Stimulated activated CD8-positive, alpha-beta memory T cell treated with anti-CD3 and anti-CD28 coated beads, Interleukin-7, amount 100 ng/mL, for 4 hours (primary cell): ENCODE results near the gene SRCAP.
A peak's percentile ranks its signal among the peaks of the same experiment; 100 is the strongest.

Source experiments
- DNase-seq, 2 donors: peaks; one replicate each; pipeline ENCODE4 v3.0.0-alpha.2; 2020; ENCODE audit warnings: low read depth in 2 of 2

The SRCAP gene

GRCh38 chr16:30757316-30757715 is 58.3 kb downstream of the SRCAP start:
- no peak for DNase-seq

GRCh38 chr16:30758988-30759491 is 60.1 kb downstream of the SRCAP start:
- DNase-seq, result no peak

- no peak for DNase-seq
Measured at GRCh38 chr16:30760001-30760559, 61.1 kb downstream of the SRCAP start.

GRCh38 chr16:30760577-30761426 is 61.8 kb downstream of the SRCAP start:
- no peak for DNase-seq

GRCh38 chr16:30761427-30761927 is 62.5 kb downstream of the SRCAP start:
- DNase-seq, result peak in 1 of 2 donors; percentile 33

- DNase-seq, result peak; percentile 80 to 86
Measured at GRCh38 chr16:30761928-30762902, 63.2 kb downstream of the SRCAP start, which contains the start of the genes CFAP119 and RNF40. Gene CFAP119 (minus strand): TSS chr16:30762062. CDS start chr16:30761748, 314 bp downstream. Gene RNF40 (plus strand): TSS chr16:30762322. CDS start chr16:30762546, 224 bp downstream.

- DNase-seq, result no peak
Measured at GRCh38 chr16:30762991-30763725, 64.2 kb downstream of the SRCAP start.

- no peak for DNase-seq
Measured at GRCh38 chr16:30764086-30764485, 65.1 kb downstream of the SRCAP start.

GRCh38 chr16:30764816-30765465 is 66.0 kb downstream of the SRCAP start:
- no peak for DNase-seq

- DNase-seq, result no peak
Measured at GRCh38 chr16:30766206-30766932, 67.4 kb downstream of the SRCAP start.

- DNase-seq, result no peak
Measured at GRCh38 chr16:30766933-30767284, 67.9 kb downstream of the SRCAP start.

- DNase-seq, result no peak
Measured at GRCh38 chr16:30767767-30768465, 68.9 kb downstream of the SRCAP start.

- no peak for DNase-seq
Measured at GRCh38 chr16:30768583-30769181, 69.7 kb downstream of the SRCAP start.

GRCh38 chr16:30769379-30770089 is 70.6 kb downstream of the SRCAP start:
- DNase-seq, result no peak

- no peak for DNase-seq
Measured at GRCh38 chr16:30771726-30772125, 72.8 kb downstream of the SRCAP start.

- DNase-seq, result no peak
Measured at GRCh38 chr16:30773826-30774225, 74.9 kb downstream of the SRCAP start.

- DNase-seq, result no peak
Measured at GRCh38 chr16:30774367-30775130, 75.6 kb downstream of the SRCAP start.

- DNase-seq, result no peak
Measured at GRCh38 chr16:30775131-30775391, 76.1 kb downstream of the SRCAP start.
